Nephron (organoid): ENCODE data around the gene PPEF2.

ENCODE experiments used
- H3K27ac Mint-ChIP-seq, 3 experiments: 2 replicates each; pipeline ENCODE4 v1.8.0; 2020; ENCODE audit warnings: mixed read lengths in 3 of 3, mild to moderate bottlenecking in 2 of 3, moderate library complexity in 1 of 3
- H3K27me3 Mint-ChIP-seq: 2 replicates; pipeline ENCODE4 v1.8.0; 2021; ENCODE audit warnings: low read depth, mild to moderate bottlenecking, moderate library complexity, mixed read lengths
- H3K36me3 Mint-ChIP-seq: 2 replicates; pipeline ENCODE4 v1.8.0; 2020; ENCODE audit warnings: low read depth, mixed read lengths
- H3K4me1 Mint-ChIP-seq: 2 replicates; pipeline ENCODE4 v1.8.0; 2020; ENCODE audit warnings: mixed read lengths
- H3K4me3 Mint-ChIP-seq, 3 experiments: 2 replicates each; pipeline ENCODE4 v1.8.0; 2020; ENCODE audit warnings: mild to moderate bottlenecking in 3 of 3, mixed read lengths in 3 of 3, moderate library complexity in 2 of 3
- H3K9me3 Mint-ChIP-seq: 2 replicates; pipeline ENCODE4 v1.8.0; 2020; ENCODE audit warnings: mixed read lengths
- CTCF ChIP-seq, 3 experiments: fragments of 200-600 bp; sonication (generic); IDR thresholded peaks; one replicate each; pipeline ENCODE4 v1.5.0; 2021; ENCODE audit warnings: antibody characterized with exemption in 3 of 3; ENCODE audit not compliant: unreplicated experiment in 3 of 3

Gene PPEF2, protein sequence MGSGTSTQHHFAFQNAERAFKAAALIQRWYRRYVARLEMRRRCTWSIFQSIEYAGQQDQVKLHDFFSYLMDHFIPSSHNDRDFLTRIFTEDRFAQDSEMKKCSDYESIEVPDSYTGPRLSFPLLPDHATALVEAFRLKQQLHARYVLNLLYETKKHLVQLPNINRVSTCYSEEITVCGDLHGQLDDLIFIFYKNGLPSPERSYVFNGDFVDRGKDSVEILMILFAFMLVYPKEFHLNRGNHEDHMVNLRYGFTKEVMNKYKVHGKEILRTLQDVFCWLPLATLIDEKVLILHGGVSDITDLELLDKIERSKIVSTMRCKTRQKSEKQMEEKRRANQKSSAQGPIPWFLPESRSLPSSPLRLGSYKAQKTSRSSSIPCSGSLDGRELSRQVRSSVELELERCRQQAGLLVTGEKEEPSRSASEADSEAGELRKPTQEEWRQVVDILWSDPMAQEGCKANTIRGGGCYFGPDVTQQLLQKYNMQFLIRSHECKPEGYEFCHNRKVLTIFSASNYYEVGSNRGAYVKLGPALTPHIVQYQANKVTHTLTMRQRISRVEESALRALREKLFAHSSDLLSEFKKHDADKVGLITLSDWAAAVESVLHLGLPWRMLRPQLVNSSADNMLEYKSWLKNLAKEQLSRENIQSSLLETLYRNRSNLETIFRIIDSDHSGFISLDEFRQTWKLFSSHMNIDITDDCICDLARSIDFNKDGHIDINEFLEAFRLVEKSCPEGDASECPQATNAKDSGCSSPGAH

DNA sequence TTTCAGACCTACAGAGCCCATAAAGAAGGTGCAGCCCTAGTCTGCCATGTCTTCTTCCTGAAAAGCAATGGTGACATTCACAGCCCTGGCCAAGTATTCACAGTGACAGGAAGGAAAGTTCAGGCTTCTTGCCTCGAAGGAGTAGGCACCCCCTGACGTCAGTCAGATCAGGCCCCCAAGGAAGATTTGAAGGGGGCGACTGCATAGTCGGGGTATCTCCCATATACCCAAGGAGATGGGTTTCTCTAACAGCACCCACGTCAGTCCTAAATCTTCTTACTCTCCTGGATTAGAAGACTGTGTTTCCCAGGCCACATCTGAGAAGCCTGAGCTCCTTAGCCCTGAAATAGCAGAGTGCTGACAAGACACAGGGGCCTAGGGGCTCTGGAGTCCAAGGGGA is at the start of gene PPEF2:
Gene PPEF2 (minus strand): TSS at position 101 of the 400 bp plus-strand sequence. CDS start 6,127 bp downstream, outside the sequence.
- peaks cover 3% of the 10 kb centered on the region for H3K9me3 Mint-ChIP-seq
- H3K4me3 Mint-ChIP-seq: no peak within 1 kb of the TSS
- H3K4me1 Mint-ChIP-seq: peaks cover 5% of the 10 kb centered on the region
- no peak within 1 kb of the TSS for H3K27ac Mint-ChIP-seq
- no peaks in the 10 kb centered on the region for H3K36me3 Mint-ChIP-seq
- no peaks in the 10 kb centered on the region for H3K27me3 Mint-ChIP-seq
- TF ChIP-seq CTCF (IDR thresholded peaks at IDR 0.05; ENCODE audit: unreplicated experiment in 3 of 3): no peak

GRCh38 chr4:75950213-75950815 is 48.1 kb upstream of the PPEF2 start:
- TF ChIP-seq CTCF (IDR thresholded peaks at IDR 0.05; ENCODE audit: unreplicated experiment in 3 of 3): no peak
- no peaks in the 10 kb centered on the region for H3K4me1 Mint-ChIP-seq
- no peaks in the 10 kb centered on the region for H3K27me3 Mint-ChIP-seq
- no peak overlapping the region for H3K27ac Mint-ChIP-seq
- H3K4me3 Mint-ChIP-seq: no peak overlapping the region
- no peaks in the 10 kb centered on the region for H3K9me3 Mint-ChIP-seq
- peaks cover 56% of the 10 kb centered on the region for H3K36me3 Mint-ChIP-seq

DNA sequence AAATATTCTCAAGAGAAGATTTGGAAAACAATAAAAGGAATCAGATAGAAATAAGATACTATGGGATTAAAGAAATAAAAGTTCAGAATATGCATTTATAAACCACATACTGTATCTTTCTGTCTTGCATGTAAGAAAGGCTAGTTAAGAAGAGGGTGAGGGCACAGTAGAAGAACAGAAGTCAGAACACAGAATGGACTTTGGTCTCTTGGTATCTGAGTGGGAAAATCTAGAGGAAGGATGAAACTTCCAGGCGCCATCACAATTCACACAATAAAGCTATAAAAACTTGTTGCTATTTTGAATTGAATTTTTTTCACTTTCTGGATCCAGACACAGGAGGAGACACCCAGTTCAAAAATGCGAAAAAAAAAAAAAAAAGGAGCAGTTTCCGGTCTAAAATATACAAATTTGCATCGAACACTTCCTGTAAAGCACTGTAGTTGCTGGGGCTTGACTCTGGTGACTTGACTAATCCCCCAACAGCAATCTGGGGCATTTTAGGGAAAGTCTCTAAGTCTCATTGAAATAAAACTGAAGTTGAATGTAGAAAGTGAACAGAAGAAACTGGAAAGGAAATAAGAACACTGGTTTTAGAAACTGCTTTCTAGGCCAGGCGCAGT is 46.7 kb upstream of the PPEF2 start:
- Mint-ChIP-seq H3K9me3 (no peaks in the 10 kb centered on the region), H3K27me3 (no peaks in the 10 kb centered on the region), H3K36me3 (peaks cover 49% of the 10 kb centered on the region), H3K27ac (no peak overlapping the region), H3K4me1 (no peaks in the 10 kb centered on the region), H3K4me3 (no peak overlapping the region)
- no peak for TF ChIP-seq CTCF (IDR thresholded peaks at IDR 0.05; ENCODE audit: unreplicated experiment in 3 of 3)

DNA sequence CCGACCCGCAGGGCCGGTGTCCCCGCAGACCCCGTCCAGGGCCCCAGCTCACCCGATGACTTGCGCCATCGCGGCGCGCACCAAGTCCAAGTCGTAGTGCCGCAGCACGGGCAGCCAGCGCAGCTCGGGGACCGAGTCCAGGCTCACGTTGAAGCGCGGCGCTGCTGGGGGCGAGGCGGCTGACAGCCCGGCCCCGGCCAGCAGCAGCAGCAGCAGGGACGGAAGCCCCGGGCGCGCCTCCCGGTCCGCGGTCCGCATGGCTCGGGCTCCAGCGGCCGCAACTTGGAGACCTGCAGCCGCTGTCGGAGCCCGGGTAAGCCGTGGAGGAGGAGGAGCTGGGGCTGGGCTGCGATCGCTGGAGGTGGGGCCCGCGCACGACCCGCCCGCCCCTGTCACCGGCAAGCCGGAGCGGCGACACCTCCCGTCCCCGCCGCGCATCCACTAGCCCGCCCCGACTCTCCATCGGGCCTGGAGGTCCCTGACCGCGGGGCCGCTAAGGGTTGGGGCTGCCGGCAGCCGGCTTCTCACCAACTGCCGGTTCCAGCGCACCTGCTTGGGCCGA is 38.5 kb upstream of the PPEF2 start, which contains the start of gene NAAA:
Gene NAAA (minus strand): TSS at position 322 of the 562 bp plus-strand sequence. CDS start 64 bp downstream, at position 258.
- peak within 1 kb of the TSS in 1 of 3 experiments; percentile 57 for H3K27ac Mint-ChIP-seq
- peaks cover 7% of the 10 kb centered on the region for H3K36me3 Mint-ChIP-seq
- H3K4me3 Mint-ChIP-seq: peak within 1 kb of the TSS; percentile 86 to 96 (median 94)
- no peaks in the 10 kb centered on the region for H3K9me3 Mint-ChIP-seq
- TF ChIP-seq CTCF (IDR thresholded peaks at IDR 0.05; ENCODE audit: unreplicated experiment in 3 of 3): no peak
- H3K4me1 Mint-ChIP-seq: no peaks in the 10 kb centered on the region
- peaks cover 4% of the 10 kb centered on the region for H3K27me3 Mint-ChIP-seq

DNA sequence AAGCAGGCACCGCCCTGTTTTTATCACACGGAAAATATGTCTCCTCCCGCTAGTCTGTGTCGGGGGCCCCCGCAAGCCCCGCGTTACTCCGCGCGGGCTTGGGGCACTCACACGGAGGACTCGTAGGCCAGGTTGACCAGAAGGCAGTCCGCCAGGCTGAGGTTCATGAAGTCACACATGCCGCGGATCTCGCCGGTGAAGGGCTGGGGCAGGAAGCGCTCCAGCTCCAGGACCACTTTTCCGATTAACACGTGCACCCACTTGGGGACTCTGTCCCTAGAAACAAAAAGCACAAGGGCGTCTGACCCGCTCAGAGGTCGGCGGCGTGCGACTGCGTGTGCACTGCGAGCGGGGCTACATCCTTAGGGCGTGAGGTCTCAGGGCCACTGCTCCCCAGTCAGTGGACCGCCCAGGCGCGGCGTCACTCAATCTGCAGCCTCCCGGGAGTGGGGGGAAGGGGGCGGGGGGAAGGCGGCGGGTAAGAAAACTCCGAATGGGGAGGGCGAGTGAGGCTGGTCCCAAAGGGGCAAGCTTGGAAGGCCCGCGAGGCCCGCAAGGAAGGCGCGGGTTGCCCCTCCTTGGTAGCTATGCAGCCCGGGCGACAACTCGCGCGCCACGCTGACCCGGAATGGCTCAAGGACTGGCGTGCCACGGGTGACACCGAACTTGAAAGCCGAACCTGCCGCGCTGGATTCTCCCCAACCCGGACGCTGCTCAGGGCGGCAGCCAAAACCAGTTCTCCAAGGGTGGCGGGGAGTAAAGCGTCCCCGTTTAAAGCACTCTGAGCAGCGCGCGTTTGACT is 37.8 kb upstream of the PPEF2 start:
- no peaks in the 10 kb centered on the region for H3K9me3 Mint-ChIP-seq
- H3K27me3 Mint-ChIP-seq: peaks cover 4% of the 10 kb centered on the region
- H3K27ac Mint-ChIP-seq: peak overlapping the region in 1 of 3 experiments; percentile 57
- peak overlapping the region; percentile 86 to 96 (median 94) for H3K4me3 Mint-ChIP-seq
- peaks cover under 1% of the 10 kb centered on the region for H3K36me3 Mint-ChIP-seq
- H3K4me1 Mint-ChIP-seq: no peaks in the 10 kb centered on the region
- TF ChIP-seq CTCF (IDR thresholded peaks at IDR 0.05; ENCODE audit: unreplicated experiment in 3 of 3): no peak
